Cardiac fibroblast (primary cell): Measurements from ENCODE around the gene TSPEAR.

Experiments
- DNase-seq, 2 donors: peaks; one replicate each; pipeline versions ENCODE4 v3.0.0 to v3.0.0-alpha.2; 2010; ENCODE audit warnings: low read depth in 2 of 2
- H3K4me3 ChIP-seq, 2 donors: replicated peaks in 1 of 2; 1 replicate in 1 of 2; 2 replicates in 1 of 2; pipeline ENCODE4 v1.5.1; 2011; ENCODE audit warnings: low read depth in 2 of 2, low read length in 2 of 2, mild to moderate bottlenecking in 2 of 2, moderate library complexity in 1 of 2
- TF ChIP-seq, protein P1 (sequence below): IDR thresholded peaks from one replicate; pipeline ENCODE4 v1.5.1; 2011; ENCODE audit warnings: low read depth, mild to moderate bottlenecking, low read length, inconsistent platforms

TSPEAR gene

DNA sequence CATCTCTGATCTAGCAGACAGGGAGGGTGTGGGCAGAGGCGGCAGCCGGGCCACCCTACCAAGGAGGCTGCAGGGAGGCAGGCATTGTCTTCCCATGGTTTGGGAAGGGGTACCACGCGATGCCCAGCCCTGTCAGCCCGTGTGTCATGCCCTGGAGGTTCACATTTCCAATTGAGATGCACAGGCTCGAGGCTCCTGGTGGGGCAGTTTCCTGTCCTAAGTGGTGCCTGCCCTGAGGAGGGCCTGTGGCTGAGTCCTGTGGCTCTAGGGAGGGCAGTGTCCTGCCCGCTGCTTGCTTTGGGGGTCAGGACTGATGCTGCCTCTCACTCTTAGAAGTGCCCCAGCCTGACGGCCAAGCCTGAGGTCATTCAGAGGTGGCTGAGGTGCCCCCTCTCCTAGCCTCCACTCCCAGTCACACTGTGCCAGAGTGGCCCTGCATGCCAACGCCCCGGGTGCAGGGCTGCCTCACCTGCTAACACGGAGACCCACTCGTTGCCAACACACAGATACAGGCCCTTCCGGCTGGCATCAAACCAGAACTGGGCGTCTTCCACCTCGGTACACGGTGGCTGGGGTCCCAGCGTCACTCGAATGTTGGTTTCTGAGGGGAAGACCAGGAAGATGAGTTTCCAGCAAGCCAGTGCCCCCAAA lies 183.3 kb downstream of the TSPEAR start:
- no peak overlapping the region for H3K4me3 ChIP-seq
- no peak for DNase-seq
- TF ChIP-seq, protein P1, sequence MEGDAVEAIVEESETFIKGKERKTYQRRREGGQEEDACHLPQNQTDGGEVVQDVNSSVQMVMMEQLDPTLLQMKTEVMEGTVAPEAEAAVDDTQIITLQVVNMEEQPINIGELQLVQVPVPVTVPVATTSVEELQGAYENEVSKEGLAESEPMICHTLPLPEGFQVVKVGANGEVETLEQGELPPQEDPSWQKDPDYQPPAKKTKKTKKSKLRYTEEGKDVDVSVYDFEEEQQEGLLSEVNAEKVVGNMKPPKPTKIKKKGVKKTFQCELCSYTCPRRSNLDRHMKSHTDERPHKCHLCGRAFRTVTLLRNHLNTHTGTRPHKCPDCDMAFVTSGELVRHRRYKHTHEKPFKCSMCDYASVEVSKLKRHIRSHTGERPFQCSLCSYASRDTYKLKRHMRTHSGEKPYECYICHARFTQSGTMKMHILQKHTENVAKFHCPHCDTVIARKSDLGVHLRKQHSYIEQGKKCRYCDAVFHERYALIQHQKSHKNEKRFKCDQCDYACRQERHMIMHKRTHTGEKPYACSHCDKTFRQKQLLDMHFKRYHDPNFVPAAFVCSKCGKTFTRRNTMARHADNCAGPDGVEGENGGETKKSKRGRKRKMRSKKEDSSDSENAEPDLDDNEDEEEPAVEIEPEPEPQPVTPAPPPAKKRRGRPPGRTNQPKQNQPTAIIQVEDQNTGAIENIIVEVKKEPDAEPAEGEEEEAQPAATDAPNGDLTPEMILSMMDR = no peak

DNA sequence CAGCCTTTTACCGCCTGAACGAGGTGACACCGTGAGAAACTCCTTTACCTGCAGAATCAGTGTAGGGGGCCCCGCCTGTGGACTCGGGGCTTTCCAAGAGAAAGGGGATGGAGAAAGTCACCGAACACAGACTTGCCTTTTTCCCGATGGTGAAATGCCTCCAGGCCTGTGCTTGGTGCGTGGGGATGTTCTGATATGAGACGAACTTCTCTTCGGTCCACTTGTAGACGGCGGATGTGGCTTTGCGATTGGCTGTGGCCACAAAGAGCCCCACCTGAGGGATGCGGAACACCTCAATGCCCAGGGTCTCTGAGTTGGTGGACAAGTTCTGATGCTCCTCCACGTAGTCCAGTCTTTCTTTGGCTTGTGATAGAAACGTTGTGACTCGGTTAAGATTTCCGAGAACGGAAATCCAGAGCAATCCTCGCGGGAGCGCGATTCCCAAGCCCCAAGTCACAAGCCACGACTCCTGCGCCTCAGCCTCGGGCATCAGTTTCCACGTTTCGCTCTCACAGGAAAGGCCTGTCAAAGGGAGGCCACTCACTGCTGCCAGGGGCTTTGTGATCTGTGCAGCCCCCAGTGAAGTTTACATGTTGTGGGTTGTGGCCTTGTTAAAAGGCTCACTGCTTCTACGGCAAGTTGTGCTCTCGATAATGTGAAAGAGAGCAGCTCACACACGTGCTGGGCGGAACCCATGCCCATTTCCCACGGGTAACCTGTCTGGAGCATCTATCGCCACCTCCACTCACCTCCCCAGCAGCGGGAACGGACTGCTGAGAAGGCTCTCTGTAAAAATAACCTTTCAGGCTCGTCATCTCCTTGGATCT lies 184.0 kb downstream of the TSPEAR start:
- H3K4me3 ChIP-seq = no peak overlapping the region
- no peak for DNase-seq
- TF ChIP-seq, protein P1 = no peak

DNA sequence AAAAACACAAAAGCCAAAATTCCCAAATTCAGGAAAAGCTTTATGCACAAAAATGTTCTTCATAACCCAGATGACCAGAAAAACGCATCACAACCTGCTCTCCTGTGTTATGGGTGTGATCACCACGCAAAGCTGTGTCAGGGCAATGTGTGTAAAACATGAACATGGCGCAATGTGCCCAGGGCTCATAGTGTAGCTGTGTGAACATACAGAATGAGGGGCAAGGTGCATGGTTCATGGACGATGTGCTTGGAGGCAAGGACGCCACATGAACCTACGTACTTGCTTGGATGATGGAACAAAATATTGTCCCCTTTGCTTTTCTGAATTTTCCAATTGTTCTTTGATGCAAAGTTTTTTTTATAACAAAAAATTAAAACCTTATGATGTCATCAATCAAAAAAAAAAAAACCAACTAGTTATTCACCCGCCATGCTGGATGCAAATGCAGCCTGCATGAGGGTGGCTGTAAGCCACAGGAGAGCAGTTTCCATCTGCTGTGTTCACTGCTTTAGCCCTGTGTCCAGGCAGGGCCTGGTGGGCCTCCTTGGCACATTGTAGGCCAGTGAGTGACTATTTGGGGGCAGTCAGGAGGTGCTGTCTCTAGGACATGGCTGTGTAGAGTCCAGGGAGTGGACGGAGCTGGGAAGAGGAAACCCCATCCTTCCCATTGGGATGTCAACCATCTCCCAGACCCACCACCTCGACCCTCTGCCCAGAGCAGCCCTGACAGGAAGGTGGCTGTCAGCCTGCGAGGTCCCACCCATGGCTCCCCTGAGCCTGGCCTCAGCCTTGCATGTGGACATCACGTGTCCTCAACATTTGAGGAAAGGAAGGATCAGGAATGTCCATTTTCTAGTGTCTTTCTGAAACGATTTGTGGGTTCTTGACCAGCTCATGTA lies 185.0 kb downstream of the TSPEAR start:
- H3K4me3 ChIP-seq = no peak overlapping the region
- DNase-seq = no peak
- TF ChIP-seq, protein P1 = no peak

DNA sequence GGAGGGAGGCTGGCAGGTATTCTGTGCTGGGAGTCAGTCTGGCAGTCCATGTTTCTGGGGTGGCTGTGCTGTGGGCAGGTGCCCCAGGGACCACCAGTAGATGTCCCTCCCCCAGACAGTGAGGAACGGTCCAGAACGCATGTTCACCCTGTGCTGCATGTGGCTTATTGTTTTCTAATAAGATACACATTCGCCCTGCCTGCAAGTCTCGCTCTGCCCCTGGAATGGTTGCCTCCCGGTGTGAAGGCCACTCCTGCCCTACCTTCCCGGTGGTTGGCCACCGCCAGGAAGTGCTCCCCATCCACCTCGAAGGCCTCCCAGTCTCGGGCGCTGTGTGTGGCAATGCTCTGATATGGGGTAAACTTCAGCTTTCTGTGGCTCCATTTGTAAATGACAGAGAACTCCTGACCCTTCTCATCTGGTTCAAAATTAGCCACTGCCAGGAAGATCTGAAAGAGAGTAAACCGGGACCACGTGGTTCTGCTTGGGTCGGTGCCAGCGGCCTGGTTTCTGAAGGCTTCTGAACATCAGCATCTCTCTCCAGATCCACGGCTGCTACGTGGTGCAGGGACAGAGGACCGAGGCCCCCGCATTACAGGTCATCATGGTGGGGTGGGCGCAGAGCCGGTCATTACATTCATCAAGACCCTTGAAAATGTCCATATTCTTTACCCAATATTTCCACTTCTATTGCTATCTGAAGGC lies 185.8 kb downstream of the TSPEAR start:
- TF ChIP-seq, protein P1 = no peak
- no peak for DNase-seq
- no peak overlapping the region for H3K4me3 ChIP-seq

DNA sequence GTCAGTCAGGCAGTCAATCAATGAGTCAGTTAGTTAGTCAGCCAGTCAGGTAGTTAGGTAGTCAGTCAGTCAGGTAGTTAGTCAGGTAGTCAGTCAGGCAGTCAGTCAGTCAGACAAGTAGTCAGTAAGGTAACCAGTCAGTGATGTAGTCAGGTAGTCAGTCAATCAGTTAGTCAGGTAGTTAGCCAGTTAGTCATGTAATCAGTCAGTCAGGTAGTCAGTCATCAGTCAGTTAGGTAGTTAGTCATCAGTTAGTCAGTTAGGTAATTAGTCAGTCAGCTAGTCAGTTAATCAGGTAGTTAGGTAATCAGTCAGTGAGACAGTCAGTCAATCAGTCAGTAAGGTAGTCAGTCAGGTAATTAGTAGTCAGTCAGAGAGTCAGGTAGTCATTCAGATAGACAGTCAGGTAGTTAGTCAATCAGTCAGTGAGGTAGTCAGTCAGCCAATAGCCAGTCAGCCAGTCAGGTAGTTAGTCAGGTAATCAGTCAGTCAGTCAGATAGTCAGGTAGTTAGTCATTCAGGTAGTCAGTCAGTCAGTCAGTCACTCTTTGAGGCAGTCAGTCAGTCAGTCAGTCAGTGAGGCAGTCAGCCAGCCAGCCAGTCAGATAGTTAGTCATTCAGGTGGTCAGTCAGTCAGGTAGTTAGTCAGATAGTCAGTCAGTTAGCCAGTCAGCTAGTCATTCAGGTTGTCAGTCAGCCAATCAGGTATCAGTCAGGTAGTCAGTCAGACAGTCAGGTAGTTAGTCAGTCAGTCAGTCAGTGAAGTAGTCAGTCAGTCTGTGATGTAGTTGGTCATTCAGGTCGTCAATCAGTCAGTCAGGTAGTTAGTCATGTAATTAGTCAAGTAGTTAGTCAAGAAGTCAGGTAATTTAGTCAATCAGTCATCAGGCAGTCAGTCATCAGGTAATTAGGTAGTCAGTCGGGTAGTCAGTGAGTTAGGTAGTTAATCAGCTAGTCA lies 186.7 kb downstream of the TSPEAR start:
- TF ChIP-seq, protein P1 = no peak
- no peak for DNase-seq
- H3K4me3 ChIP-seq = no peak overlapping the region
